HG02943 (cell line): ENCODE data around the gene PLCXD3.

ENCODE experiments used
- ATAC-seq: cut with Tn5 transposase; IDR thresholded peaks from one replicate; pipeline ENCODE4 v1.9.1; 2021; ENCODE audit warnings: mild to moderate bottlenecking, low read depth, moderate library complexity; ENCODE audit not compliant: unreplicated experiment

The PLCXD3 gene

GRCh38 chr5:41291323-41291722 is 219.1 kb downstream of the PLCXD3 start:
- ATAC-seq = no peak

GRCh38 chr5:41290810-41291209 is 219.6 kb downstream of the PLCXD3 start:
- ATAC-seq = no peak

- ATAC-seq = no peak
Measured at GRCh38 chr5:41289970-41290464, 220.4 kb downstream of the PLCXD3 start.

- no peak for ATAC-seq
Measured at GRCh38 chr5:41286696-41287095, 223.7 kb downstream of the PLCXD3 start.

GRCh38 chr5:41286165-41286564 is 224.2 kb downstream of the PLCXD3 start:
- no peak for ATAC-seq

- ATAC-seq = no peak
Measured at GRCh38 chr5:41284938-41285337, 225.5 kb downstream of the PLCXD3 start.

- no peak for ATAC-seq
Measured at GRCh38 chr5:41281215-41281810, 229.1 kb downstream of the PLCXD3 start.

- ATAC-seq = no peak
Measured at GRCh38 chr5:41279040-41279439, 231.4 kb downstream of the PLCXD3 start.

- no peak for ATAC-seq
Measured at GRCh38 chr5:41277476-41278245, 232.7 kb downstream of the PLCXD3 start.

GRCh38 chr5:41275813-41276512 is 234.4 kb downstream of the PLCXD3 start:
- ATAC-seq = no peak

- no peak for ATAC-seq
Measured at GRCh38 chr5:41270423-41271251, 239.8 kb downstream of the PLCXD3 start.

GRCh38 chr5:41268894-41269293 is 241.5 kb downstream of the PLCXD3 start:
- ATAC-seq = no peak

GRCh38 chr5:41266377-41266776 is 244.0 kb downstream of the PLCXD3 start:
- no peak for ATAC-seq

GRCh38 chr5:41264019-41264418 is 246.4 kb downstream of the PLCXD3 start:
- ATAC-seq = no peak

GRCh38 chr5:41263335-41263734 is 247.1 kb downstream of the PLCXD3 start:
- ATAC-seq = no peak
